Measurements from ENCODE around the gene WWOX.

The WWOX gene

GRCh38 chr16:78738557-78738956 is 639.1 kb downstream of the WWOX start:
- DNase-seq (ENCODE audit: low read depth), result no peak

- DNase-seq (ENCODE audit: low read depth), result no peak
Measured at GRCh38 chr16:78740269-78740668, 640.8 kb downstream of the WWOX start.

GRCh38 chr16:78742501-78743283 is 643.2 kb downstream of the WWOX start:
- DNase-seq (ENCODE audit: low read depth), result peak; percentile 21

- DNase-seq (ENCODE audit: low read depth), result peak; percentile 29
Measured at GRCh38 chr16:78743556-78743955, 644.1 kb downstream of the WWOX start.

- no peak for DNase-seq (ENCODE audit: low read depth)
Measured at GRCh38 chr16:78744099-78744498, 644.6 kb downstream of the WWOX start.

- no peak for DNase-seq (ENCODE audit: low read depth)
Measured at GRCh38 chr16:78744796-78745107, 645.3 kb downstream of the WWOX start.

GRCh38 chr16:78745108-78746019 is 645.9 kb downstream of the WWOX start:
- DNase-seq (ENCODE audit: low read depth), result no peak

GRCh38 chr16:78746718-78747117 is 647.3 kb downstream of the WWOX start:
- DNase-seq (ENCODE audit: low read depth), result no peak

GRCh38 chr16:78748220-78748929 is 648.9 kb downstream of the WWOX start:
- no peak for DNase-seq (ENCODE audit: low read depth)

GRCh38 chr16:78749745-78750268 is 650.4 kb downstream of the WWOX start:
- no peak for DNase-seq (ENCODE audit: low read depth)

GRCh38 chr16:78750611-78751010 is 651.2 kb downstream of the WWOX start:
- no peak for DNase-seq (ENCODE audit: low read depth)

- DNase-seq (ENCODE audit: low read depth), result no peak
Measured at GRCh38 chr16:78751601-78752000, 652.1 kb downstream of the WWOX start.

GRCh38 chr16:78754713-78755112 is 655.3 kb downstream of the WWOX start:
- no peak for DNase-seq (ENCODE audit: low read depth)

- no peak for DNase-seq (ENCODE audit: low read depth)
Measured at GRCh38 chr16:78755751-78756661, 656.6 kb downstream of the WWOX start.

GRCh38 chr16:78759596-78759995 is 660.1 kb downstream of the WWOX start:
- no peak for DNase-seq (ENCODE audit: low read depth)

- DNase-seq (ENCODE audit: low read depth), result no peak
Measured at GRCh38 chr16:78760611-78761010, 661.2 kb downstream of the WWOX start.

GRCh38 chr16:78761427-78761826 is 662.0 kb downstream of the WWOX start:
- DNase-seq (ENCODE audit: low read depth), result no peak

- no peak for DNase-seq (ENCODE audit: low read depth)
Measured at GRCh38 chr16:78762222-78762621, 662.8 kb downstream of the WWOX start.

GRCh38 chr16:78763821-78764440 is 664.5 kb downstream of the WWOX start:
- no peak for DNase-seq (ENCODE audit: low read depth)

- no peak for DNase-seq (ENCODE audit: low read depth)
Measured at GRCh38 chr16:78764478-78764877, 665.0 kb downstream of the WWOX start.

- DNase-seq (ENCODE audit: low read depth), result no peak
Measured at GRCh38 chr16:78768226-78768625, 668.8 kb downstream of the WWOX start.

Data from CMK (cell line).